GM18867 (cell line): Measurements from ENCODE around the gene MYO1F.
A peak's percentile ranks its signal among the peaks of the same experiment; 100 is the strongest.

Experiments
- ATAC-seq: cut with Tn5 transposase; IDR thresholded peaks from one replicate; pipeline ENCODE4 v1.9.1; 2021; ENCODE audit warnings: mild to moderate bottlenecking, moderate library complexity; ENCODE audit not compliant: unreplicated experiment

Gene MYO1F

DNA sequence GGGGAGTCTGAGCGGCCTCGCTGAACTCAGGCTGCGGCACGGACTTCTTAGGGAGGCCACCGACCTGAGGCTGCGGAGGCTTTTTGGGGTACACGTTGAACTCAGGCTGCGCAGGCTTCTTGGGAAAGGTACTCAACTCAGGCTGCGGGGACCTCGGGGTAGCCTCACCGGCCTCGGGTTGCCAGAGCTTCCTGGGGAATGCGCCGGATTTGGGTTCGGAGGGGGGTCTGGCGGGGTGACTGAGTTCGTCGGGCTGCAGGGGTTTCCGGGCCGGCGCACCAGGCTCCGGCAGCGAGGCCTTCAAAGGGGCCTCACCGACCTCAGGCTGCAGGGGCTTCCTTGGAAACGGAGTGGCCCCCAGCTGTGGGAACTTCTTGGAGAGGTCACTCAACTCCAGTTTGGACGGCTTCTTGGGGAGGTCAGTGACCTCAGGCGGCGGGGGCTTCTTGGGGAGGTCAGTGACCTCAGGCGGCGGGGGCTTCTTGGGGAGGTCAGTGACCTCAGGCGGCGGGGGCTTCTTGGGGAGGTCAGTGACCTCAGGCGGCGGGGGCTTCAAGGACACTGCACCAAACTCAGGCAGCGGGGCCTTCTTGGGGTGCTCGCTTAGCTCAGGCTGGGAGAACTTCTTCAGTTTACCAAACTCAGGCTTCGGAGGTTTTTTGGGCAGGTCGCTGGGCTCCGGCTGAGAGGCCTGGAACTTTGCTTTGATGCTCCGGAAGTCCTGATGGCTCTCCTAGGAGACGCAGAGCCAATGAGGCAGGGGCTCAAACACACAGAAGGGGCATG, 78.0 kb downstream of the MYO1F start:
- no peak for ATAC-seq

DNA sequence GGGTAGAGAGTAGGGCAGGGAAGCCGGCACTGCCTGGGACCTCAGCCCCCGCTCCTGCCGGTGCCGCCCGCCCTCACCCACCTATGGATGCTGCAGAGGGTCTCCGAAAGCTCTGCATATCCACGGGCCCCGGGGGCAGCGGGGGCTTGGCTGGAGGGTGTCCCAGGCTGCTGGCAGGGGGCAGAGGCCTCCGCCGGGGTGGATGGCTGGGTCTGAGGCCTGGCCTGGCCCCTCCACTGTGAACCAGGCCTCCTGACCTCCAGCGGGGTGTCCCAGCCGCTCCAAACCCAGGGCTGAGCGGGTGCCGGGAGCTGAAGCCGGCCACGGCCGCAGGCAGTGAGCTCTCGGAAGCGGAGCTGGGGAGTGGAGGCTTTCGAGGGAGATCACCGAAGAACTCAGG, 78.9 kb downstream of the MYO1F start:
- no peak for ATAC-seq

DNA sequence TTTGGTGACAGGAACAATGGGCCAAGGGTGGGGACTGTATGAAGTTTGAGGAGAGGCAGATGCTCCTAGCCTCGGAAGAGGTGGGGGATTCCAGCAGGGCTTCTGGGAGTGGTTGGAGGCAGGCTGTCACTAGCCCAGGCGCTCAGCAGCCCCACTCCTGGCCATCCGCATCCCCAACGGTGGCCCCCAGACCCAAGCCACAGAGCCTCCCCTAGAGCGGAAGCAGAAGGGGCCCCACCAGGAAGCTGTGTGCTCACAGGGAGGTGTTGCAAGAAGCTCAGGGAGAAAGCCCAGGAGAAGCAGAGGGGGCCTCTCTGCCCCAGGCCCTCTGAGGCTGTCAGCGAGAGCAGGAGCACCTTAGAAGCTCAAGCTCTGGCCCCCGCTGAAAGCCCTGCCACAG, 83.1 kb downstream of the MYO1F start:
- no peak for ATAC-seq

DNA sequence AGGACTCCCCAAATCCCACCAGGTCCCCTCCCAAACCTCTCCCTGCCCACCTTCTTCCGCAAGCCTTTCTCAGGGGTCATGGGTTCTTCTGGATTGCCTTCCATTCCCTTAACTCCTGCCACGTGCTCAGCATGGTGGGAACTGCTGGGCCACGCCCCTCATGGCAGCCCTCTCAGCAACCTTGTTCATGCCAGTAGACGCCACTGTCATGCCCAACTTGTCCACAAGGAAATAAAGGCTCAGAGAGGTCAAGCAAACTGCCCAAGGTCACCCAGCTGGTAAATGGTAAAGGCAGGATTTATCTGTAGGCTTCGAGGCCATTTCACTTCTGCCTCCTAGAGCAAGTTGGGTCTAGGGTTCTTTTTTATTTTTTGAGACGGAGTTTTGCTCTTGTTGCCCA, 85.7 kb downstream of the MYO1F start:
- no peak for ATAC-seq

DNA sequence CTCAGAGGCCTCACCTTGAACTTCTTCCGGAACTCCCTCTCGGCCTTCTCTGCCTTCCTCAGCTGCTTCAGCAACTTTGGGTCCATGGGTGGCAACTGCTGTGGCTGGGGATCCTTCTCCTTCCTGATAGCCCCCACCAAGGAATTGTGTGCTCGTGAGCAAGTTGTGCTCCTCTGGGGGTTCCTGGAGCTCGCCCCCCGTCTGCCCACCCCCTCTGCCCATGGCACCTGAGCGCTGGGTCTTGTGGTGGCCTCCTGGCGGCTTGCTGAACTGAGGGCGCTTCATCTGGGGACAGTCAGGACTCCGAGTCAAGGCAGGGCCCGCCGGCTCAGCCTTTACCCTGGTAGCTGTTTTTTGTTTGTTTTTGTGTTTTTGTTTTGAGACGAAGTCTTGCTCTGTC, 86.4 kb downstream of the MYO1F start:
- ATAC-seq = no peak

DNA sequence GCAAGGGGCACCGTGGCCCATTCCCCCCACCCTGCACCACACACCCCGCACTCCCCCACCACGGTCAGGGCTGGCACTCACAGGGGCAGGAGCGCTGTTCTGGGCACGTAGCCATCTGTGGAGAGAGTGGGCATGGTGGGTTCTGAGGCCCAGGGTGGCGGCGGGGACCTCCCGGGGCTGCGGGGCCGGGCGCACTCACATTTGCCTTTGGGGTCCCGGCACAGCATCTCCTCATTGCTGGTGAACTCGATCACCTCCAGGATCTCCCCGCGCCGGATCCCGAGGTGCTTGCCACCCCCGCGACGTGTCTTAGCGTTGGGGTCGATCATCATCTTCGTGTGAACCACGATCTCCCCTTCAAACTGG, 86.9 kb downstream of the MYO1F start:
- no peak for ATAC-seq

DNA sequence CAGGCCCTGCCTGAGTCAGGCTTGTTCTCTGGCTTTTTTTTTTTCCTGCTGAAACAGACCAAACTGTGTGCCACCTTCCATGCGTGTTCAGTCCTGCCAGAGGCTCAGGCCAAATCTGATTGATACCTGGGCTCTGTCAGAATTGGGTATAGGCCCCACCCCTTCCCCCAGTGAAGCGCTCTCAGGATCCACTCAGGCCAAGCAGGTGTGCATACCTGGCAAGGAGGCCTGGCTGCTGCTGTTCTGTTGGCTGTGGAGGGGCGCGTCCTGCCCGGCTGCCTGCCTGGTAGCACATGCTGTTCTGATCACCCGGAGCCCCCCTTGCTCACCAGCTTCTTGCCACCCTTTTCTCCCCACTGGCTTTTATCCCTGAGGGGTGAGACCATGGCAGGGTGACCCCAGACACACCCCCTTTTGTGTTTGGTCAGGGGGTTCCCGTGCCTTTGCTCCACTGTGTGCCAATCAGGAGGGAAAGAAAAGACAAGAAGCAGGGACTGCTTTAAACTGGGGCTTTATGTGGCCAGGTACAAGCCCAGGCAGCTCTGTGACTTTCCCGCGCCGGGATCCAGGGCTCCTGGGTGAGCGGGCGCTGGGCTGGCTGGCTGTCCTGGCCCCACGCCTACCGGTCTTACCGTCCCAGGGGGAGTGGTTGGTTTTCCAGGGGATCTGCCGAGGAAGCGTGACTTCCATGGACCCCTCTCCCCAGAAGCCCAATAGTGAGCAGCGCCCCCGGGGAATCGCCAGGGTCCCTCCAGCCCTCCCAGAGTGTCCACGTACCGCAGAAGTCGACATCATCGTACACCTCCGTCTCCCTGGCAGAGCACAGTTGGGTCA, 87.5 kb downstream of the MYO1F start:
- no peak for ATAC-seq

DNA sequence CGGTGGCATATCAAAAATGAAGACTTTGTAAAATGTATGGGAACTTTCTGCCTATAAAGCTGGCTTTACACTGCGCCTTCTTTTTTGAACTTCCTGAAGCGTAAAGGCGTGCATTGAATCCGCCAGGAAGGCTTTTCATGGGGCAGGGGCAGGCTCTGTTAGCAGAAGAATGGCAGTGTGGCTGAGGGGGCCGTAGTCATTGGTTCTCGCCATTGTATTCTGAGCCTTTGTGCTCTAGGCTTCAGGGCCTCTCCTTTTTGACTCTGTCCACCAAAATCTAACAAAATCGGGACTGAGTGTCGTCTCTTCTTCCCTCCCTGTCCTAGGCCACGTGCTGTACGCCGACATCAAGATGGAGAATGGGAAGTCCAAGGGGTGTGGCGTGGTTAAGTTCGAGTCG, 88.9 kb downstream of the MYO1F start:
- no peak for ATAC-seq

DNA sequence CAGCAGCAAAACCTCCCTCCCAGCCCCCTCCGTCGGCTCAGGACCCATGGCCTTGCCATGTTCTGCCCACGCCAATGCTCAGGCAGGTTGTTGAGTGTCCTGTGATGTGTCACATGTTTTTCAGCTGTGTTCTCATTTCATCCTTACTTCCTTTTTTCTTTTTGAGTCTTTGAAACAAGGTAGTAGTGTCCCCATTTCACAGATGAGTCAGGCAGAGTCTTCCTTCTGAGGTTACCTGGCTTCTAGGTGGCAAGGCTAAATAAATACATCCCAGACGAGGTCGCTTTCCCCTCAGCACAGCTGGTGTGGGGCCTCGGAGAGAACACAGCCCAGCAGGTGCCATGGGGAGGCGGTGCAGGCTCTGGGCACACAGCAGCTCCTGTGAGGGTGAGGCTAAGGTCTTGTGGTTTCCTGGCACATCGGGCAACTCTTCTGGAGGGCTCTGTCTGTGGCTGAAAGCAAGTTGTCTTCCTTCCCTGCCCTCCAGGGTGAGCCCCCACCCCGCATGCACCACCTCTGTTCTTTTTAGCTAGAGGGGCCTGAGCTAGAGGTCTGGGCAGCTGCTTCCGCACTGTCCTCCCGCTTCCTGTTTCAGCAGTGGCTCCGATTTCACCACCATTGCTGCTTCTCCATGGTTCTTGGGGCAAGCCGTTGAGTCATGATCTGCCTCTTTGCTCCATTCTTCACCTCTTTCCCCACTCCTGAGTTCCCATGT, 89.9 kb downstream of the MYO1F start:
- ATAC-seq = peak; percentile 63

DNA sequence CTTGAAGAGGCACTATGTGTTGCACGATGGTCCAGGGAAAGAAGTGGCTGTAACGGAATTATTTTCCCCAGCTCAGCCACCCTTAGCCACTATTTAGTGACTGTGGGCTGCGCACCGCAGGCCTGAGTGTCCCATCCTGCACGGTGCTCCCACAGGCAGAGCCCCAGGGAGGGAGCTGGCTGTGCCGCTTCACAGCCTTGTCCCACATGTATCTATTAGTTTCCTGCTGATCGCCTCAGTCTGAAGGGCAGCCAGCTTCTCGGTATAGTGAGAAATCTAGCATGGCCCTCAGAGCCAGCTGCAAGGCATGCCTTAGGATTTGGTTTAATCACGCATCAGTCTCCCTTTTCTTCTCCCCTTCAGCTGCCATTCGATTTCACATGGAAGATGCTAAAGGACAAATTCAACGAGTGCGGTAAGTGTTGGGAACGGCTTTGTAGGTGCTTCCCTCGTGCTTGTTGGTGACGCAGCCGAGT, 90.5 kb downstream of the MYO1F start:
- ATAC-seq = no peak

DNA sequence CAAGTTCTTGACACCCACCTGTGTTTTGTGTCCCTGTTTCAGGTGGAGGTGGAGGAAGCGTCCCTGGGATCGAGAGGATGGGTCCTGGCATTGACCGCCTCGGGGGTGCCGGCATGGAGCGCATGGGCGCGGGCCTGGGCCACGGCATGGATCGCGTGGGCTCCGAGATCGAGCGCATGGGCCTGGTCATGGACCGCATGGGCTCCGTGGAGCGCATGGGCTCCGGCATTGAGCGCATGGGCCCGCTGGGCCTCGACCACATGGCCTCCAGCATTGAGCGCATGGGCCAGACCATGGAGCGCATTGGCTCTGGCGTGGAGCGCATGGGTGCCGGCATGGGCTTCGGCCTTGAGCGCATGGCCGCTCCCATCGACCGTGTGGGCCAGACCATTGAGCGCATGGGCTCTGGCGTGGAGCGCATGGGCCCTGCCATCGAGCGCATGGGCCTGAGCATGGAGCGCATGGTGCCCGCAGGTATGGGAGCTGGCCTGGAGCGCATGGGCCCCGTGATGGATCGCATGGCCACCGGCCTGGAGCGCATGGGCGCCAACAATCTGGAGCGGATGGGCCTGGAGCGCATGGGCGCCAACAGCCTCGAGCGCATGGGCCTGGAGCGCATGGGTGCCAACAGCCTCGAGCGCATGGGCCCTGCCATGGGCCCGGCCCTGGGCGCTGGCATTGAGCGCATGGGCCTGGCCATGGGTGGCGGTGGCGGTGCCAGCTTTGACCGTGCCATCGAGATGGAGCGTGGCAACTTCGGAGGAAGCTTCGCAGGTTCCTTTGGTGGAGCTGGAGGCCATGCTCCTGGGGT, 91.5 kb downstream of the MYO1F start:
- no peak for ATAC-seq

DNA sequence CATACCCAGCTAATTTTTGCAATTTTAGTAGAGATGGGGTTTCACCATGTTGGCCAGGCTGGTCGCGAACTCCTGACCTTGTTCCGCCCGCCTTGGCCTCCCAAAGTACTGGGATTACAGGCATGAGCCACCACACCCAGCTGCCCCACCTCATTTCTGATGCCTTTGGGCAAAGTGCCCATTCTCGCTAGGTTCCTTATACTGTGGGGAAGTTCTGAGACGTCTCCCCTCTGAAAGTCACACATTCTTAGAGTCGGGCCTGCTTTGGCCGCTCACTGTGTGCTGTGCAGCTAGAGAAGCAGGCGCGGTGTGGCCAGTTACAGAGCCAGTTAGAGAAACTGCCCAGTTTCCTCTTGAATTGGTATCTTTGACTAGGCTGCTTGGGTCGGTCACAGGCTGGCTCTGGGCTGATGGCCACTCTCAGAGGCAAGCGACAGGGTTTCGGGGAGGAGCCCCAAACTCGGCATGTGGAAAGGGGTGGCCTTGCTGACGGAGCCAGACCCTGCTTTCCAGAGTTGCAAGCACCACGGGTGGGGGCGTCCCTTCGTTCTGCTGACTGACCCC, 92.8 kb downstream of the MYO1F start:
- ATAC-seq = no peak

DNA sequence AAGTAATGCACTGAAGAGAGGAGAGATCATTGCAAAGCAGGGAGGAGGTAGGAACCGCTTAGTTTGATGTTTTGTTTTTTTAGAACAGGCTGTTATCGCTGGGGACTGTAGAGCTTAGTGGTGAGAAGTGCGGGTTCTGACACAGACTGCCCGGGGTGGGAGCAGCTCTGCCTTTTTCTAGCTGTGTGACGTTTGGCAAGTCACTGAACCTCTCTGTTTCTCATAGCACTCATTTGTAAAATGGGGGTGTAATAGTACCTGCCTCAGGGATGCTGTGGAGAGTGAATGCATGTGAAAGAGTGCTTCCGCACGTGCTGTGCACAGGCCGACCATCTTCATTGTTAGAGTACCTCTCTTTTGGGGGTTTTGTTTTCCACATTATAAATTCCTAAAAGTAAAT, 94.1 kb downstream of the MYO1F start:
- no peak for ATAC-seq

DNA sequence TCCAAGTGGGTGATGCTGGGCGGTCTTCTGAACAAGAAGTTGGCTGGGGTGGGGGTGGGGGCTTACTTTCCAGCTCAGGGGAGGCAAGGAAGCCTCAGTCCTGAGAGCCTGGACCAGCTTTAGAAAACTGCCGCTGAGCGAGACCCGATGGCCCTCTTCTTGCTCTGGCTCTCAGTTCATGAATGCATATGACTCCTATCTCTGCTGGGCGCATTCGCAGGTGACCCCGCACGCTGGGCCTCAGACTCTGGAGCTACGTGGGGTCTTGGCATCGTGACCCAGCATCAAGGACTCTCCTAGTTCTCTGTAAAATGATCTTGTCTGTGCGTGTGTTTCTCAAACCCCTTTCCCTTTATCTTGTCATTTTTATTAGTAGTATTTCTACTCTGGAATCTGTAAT, 94.5 kb downstream of the MYO1F start:
- ATAC-seq = no peak

DNA sequence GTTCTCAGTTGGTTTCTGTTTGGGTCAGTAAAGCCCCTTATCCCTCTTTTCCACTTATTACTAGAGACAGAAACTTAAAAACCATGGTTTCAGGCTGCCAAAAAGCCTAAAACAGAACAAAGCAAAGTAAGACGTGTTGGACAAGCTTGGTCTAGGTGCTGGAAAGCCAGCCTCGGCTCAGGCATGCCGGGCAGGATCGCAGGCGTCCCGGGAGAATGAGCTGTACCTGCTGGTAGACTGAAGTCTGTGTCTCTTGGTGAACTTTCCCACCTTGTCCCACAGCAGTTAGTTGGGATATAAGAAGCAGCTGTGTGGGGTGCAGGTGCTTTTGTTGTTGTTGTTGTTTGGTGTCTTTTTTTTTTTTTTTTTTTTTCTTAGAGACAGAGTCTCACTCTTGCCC, 95.6 kb downstream of the MYO1F start:
- no peak for ATAC-seq

DNA sequence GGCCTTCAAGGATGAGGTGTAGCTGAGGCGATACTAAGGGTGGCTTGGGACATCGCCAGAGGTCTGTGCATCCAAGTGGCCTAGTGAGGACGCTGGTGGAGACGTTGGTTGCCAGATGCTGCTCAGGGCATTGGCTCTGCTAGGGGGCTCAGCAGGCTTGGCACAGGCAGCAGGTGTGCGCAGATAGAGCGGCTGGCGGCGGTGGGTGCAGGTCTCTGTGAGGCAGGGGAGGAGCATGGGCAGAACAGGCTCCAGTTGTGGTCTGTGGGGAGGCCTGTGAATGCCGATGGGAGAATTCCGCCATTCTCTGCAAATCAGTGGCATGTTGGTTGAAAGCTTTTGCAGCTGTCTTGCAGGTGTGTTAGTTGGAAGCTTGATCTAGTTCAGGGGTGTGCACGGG, 96.0 kb downstream of the MYO1F start:
- ATAC-seq = no peak

DNA sequence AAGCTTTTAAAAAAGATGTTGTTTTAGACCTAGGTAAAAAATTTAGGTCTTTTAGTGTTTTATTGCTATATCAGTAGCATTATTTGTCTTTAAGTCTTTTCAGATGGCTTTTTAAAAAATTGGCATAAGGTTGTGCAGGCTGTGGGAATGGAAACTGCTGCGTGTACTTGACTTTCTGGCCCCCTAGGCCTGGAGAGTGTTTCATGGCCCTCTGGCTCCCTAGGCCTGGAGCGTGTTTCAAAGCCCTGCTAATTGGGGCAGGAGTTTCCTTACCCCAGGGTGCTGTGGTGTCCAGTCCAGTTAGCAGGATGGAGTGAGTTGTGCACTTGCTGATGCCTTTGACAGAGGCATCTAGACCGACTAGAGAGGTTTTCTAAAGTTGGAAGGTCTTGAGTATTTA, 98.6 kb downstream of the MYO1F start:
- no peak for ATAC-seq

DNA sequence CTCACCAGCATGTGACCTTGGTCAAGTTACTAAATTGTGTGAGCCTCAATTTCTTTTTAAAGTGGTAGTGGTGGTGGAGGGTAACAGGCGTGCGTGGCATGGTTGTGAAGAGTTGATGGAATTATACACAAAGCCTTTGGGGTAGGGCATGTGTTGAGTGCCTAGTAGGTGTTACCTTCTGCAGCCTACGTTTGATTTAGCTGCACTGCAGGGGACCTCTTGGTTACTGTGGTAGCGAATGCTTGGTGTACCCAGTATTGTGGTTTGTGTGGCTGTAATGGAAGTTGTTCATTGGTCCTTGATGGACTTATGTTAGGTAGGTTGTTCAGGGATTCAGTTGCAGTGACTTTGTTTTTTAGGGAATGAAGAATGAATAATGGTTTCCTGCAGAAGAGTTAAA, 99.4 kb downstream of the MYO1F start:
- ATAC-seq = no peak

DNA sequence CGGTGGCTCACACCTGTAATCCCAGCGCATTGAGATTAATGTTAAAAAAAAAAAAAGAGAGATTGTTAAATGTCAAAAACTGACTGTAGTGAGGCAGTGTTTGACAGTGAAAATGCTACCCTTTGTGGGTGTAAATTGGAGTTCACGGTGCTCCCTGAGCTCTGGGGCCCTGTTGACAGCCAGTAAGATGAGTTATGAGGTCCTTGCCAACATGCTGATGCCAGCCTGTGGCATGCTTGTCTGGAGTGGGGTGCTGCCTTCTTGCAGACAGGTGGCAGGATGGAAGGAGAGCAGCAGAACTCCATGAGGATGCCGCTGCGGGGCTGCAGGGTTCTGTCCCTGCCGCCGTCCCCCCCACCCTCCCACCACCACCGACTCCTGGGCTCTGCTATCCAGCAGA, 100.7 kb downstream of the MYO1F start:
- ATAC-seq = no peak

DNA sequence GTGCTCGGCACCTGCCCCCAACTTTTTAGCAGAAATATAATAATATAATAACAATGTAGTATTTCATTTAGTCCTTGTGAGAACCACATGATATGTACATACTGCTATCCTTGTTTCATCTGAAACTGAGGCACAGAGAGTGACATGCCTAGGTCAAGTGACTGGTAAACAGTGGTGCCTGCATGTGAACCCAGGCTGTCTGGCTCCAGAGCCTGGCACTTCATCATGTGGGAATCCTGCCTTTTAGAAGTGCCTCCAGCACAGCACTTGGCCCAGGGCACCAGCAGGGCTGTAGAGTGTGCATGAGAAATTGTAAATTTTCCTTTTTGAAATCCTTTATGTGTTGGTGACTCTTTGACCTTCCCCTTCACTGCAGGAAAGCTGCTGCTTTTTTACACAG, 102.2 kb downstream of the MYO1F start:
- no peak for ATAC-seq
